Keratinocyte (primary cell): ENCODE results near the gene UVSSA. TPM values are rescaled to one million over a fixed set of nuclear protein-coding genes. Genes with fewer than 3 reads are reported as not detected.

Experiments used
- DNase-seq: peaks from one replicate; pipeline ENCODE4 v3.0.0-alpha.2; 2011; ENCODE audit warnings: low read depth, missing footprints, low spot score
- FAIRE-seq: peaks from 2 replicates; lab custom pipeline; 2011; peaks lifted over from hg19 to GRCh38; lab: Jason Lieb, UNC
- H2AFZ ChIP-seq: 2 replicates; pipeline ENCODE4 v1.6.0; 2012; ENCODE audit warnings: low read length, control low read depth, inconsistent platforms; ENCODE audit not compliant: control insufficient read depth
- H3K27ac ChIP-seq: 2 replicates; pipeline ENCODE4 v1.5.1; 2011; ENCODE audit warnings: low read length; ENCODE audit not compliant: control insufficient read depth, insufficient read depth
- H3K27me3 ChIP-seq: 3 replicates; pipeline ENCODE4 v1.6.0; 2011; ENCODE audit warnings: low read length; ENCODE audit not compliant: control insufficient read depth, insufficient read depth; ENCODE audit errors: extremely low read depth
- H3K36me3 ChIP-seq, 2 experiments: 2 replicates in 1 of 2; 3 replicates in 1 of 2; pipeline ENCODE4 v1.5.1; 2011; ENCODE audit warnings: low read length in 2 of 2, mild to moderate bottlenecking in 1 of 2; ENCODE audit not compliant: control insufficient read depth in 2 of 2, insufficient read depth in 2 of 2; ENCODE audit errors: extremely low read depth in 1 of 2
- H3K4me1 ChIP-seq: 3 replicates; pipeline ENCODE4 v1.5.1; 2011; ENCODE audit warnings: low read length; ENCODE audit not compliant: control insufficient read depth, insufficient read depth; ENCODE audit errors: extremely low read depth
- H3K4me2 ChIP-seq: 3 replicates; pipeline ENCODE4 v1.6.0; 2011; ENCODE audit warnings: low read depth, low read length; ENCODE audit not compliant: control insufficient read depth, insufficient read depth; ENCODE audit errors: extremely low read depth
- H3K4me3 ChIP-seq, 3 experiments: fragments of 200-600 bp in 1 of 3; sonication (generic) in 1 of 3; 2 replicates in 2 of 3; 3 replicates in 1 of 3; pipeline ENCODE4 v1.5.1; 2011 to 2016; ENCODE audit warnings: low read length in 3 of 3, mild to moderate bottlenecking in 3 of 3, control low read depth in 2 of 3, inconsistent platforms in 1 of 3, low read depth in 1 of 3, mixed read lengths in 1 of 3, mixed run types in 1 of 3, moderate library complexity in 1 of 3; ENCODE audit not compliant: control insufficient read depth in 2 of 3, insufficient read depth in 2 of 3; ENCODE audit errors: extremely low read depth in 1 of 3
- H3K79me2 ChIP-seq: 2 replicates; pipeline ENCODE4 v1.6.0; 2012; ENCODE audit warnings: low read length; ENCODE audit not compliant: control insufficient read depth, insufficient read depth
- H3K9ac ChIP-seq: 3 replicates; pipeline ENCODE4 v1.6.0; 2011; ENCODE audit warnings: low read length; ENCODE audit not compliant: control insufficient read depth, insufficient read depth; ENCODE audit errors: extremely low read depth
- H3K9me1 ChIP-seq: 3 replicates; pipeline ENCODE4 v1.6.0; 2011; ENCODE audit warnings: low read length; ENCODE audit not compliant: control insufficient read depth, insufficient read depth; ENCODE audit errors: extremely low read depth
- H3K9me3 ChIP-seq: 2 replicates; pipeline ENCODE4 v1.5.1; 2012; ENCODE audit warnings: low read depth, low read length; ENCODE audit not compliant: control insufficient read depth
- H4K20me1 ChIP-seq: 3 replicates; pipeline ENCODE4 v1.6.0; 2011; ENCODE audit warnings: low read length; ENCODE audit not compliant: control insufficient read depth, insufficient read depth; ENCODE audit errors: extremely low read depth
- EZH2 ChIP-seq: IDR thresholded peaks from one replicate; pipeline ENCODE4 v1.6.1; 2012; ENCODE audit warnings: inconsistent platforms, mild to moderate bottlenecking, low read length, moderate library complexity
- dilution Hi-C: fragments of 300-500 bp; cut with MboI; formaldehyde crosslinking; loops from one replicate; pipeline ENCODE4 v1.7.0; 2020; ENCODE audit warnings: low sequenced_read_pairs; ENCODE audit not compliant: extremely low pct_ligation_motif_present
- polyA plus RNA-seq, 5 experiments: library from polyadenylated mRNA; depleted of rRNA in 3 of 5; stranded (reverse) in 3 of 5; stranded (forward) in 1 of 5; unstranded in 1 of 5; fragments of >200 nt; gene quantifications; 1 replicate in 1 of 5; 2 replicates in 3 of 5; 3 replicates in 1 of 5; pipeline versions ENCODE4 v1.2.1 to v1.2.3, GENCODE V29; 2011 to 2012; ENCODE audit warnings: missing spikeins in 2 of 5, low read depth in 1 of 5, low replicate concordance in 1 of 5
- TF ChIP-seq, protein P1 (sequence below), 3 experiments: IDR thresholded peaks in 1 of 3; conservative IDR thresholded peaks in 1 of 3; optimal IDR thresholded peaks in 1 of 3; 2 replicates in 2 of 3; 3 replicates in 1 of 3; pipeline versions ENCODE3 to v1.5.1; 2011; ENCODE audit warnings: low read length in 3 of 3, mild to moderate bottlenecking in 3 of 3, moderate library complexity in 2 of 3, control low read depth in 1 of 3, inconsistent platforms in 1 of 3; ENCODE audit not compliant: insufficient read depth in 2 of 3; ENCODE audit errors: extremely low read depth in 1 of 3

The UVSSA gene
- polyA plus RNA-seq, 1 donor (not counting 4 experiments of a cell fraction or from before 2014, with no cell fraction given): 4.7 TPM

DNA sequence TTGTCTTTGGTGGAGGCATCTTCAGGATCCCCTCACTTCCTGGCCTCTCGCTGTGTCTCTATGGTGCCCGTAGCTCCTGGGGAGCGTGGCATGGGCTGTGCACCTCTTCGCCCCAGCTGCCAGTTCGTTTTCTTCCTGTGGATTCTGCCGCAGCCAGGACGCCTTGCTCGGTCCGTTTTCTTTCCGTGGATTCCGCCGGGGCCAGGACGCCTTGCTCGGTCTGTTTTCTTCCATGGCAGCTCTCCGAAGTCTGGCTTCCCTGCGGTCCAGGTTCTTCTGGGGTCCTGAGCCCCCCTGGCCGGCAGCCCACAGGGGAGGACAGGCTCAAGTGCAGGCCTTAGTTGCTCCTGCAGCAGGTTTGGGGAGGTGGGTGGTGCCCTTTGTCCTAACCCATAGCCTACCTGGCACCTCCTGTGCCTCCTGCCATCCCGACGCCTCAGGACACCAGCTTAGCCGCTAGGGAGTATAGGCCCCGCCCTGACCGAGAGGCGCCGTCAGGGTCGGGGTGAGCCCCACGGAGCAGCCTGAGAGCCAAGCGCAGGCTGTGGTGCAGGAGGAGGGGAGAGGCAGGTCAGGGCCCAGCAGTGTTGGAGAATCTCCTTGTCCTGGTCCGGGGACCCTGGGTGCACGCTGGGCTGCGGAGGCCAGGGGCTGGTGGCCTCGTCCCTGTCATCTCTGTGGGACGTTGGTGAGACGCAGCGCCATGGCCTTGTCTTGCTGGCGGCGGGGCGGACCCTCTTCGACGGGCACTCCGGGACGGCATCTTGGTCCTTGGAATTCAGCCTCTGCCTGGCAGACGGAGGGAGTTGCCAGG is 27.1 kb downstream of the UVSSA start:
- Histone ChIP-seq H3K9ac (no peak overlapping the region), H3K4me2 (no peak overlapping the region), H3K9me3 (no peaks in the 10 kb centered on the region), H3K4me1 (no peaks in the 10 kb centered on the region), H3K79me2 (no peaks in the 10 kb centered on the region), H3K4me3 (no peak overlapping the region), H4K20me1 (peaks cover 2% of the 10 kb centered on the region), H3K36me3 (peaks cover 7 to 12% of the 10 kb centered on the region in 2 experiments), H3K9me1 (no peaks in the 10 kb centered on the region), H3K27ac (no peak overlapping the region), H2AFZ (no peak overlapping the region), H3K27me3 (no peaks in the 10 kb centered on the region)
- dilution Hi-C loops: no loop called here
- TF ChIP-seq EZH2: no peak
- TF ChIP-seq, protein P1, sequence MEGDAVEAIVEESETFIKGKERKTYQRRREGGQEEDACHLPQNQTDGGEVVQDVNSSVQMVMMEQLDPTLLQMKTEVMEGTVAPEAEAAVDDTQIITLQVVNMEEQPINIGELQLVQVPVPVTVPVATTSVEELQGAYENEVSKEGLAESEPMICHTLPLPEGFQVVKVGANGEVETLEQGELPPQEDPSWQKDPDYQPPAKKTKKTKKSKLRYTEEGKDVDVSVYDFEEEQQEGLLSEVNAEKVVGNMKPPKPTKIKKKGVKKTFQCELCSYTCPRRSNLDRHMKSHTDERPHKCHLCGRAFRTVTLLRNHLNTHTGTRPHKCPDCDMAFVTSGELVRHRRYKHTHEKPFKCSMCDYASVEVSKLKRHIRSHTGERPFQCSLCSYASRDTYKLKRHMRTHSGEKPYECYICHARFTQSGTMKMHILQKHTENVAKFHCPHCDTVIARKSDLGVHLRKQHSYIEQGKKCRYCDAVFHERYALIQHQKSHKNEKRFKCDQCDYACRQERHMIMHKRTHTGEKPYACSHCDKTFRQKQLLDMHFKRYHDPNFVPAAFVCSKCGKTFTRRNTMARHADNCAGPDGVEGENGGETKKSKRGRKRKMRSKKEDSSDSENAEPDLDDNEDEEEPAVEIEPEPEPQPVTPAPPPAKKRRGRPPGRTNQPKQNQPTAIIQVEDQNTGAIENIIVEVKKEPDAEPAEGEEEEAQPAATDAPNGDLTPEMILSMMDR (optimal IDR thresholded peaks at IDR 0.05 in 1 of 3, IDR thresholded peaks at IDR 0.05 in 1 of 3, conservative IDR thresholded peaks at IDR 0.05 in 1 of 3; ENCODE audit: extremely low read depth in 1 of 3, insufficient read depth in 2 of 3, low read length in 3 of 3): no peak
- DNase-seq (no peak), FAIRE-seq (no peak)

DNA sequence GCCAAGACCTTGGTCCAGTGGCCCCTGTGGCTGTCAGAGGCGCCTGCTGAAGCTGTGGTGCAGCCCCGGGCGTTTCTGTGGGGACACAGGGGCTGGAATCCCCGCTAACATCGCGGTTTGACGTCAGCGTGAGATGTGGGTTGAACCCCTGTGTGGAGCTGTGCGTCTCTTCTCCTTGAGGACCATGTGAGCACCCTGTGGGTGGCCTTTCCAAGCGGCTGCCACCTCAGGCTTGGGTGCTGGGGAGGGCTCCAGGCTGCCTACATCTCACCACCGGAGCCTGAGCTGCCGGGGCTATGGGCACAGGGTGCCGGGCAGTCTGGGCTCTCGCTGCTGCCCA is 27.7 kb downstream of the UVSSA start:
- no peak overlapping the region for H2AFZ ChIP-seq
- H3K4me3 ChIP-seq: no peak overlapping the region
- no peak overlapping the region for H3K9ac ChIP-seq
- no peak overlapping the region for H3K4me2 ChIP-seq
- no peak for TF ChIP-seq EZH2
- TF ChIP-seq, protein P1 (optimal IDR thresholded peaks at IDR 0.05 in 1 of 3, IDR thresholded peaks at IDR 0.05 in 1 of 3, conservative IDR thresholded peaks at IDR 0.05 in 1 of 3; ENCODE audit: extremely low read depth in 1 of 3, insufficient read depth in 2 of 3, low read length in 3 of 3): no peak
- dilution Hi-C loops: no loop called here
- no peak overlapping the region for H3K27ac ChIP-seq
- H3K9me3 ChIP-seq: no peaks in the 10 kb centered on the region
- no peaks in the 10 kb centered on the region for H3K9me1 ChIP-seq
- peaks cover 7 to 13% of the 10 kb centered on the region in 2 experiments for H3K36me3 ChIP-seq
- H3K27me3 ChIP-seq: no peaks in the 10 kb centered on the region
- H3K79me2 ChIP-seq: no peaks in the 10 kb centered on the region
- peaks cover 2% of the 10 kb centered on the region for H4K20me1 ChIP-seq
- FAIRE-seq (no peak), DNase-seq (no peak)
- no peaks in the 10 kb centered on the region for H3K4me1 ChIP-seq
